Measurements from ENCODE around the gene NECTIN1.

DNA sequence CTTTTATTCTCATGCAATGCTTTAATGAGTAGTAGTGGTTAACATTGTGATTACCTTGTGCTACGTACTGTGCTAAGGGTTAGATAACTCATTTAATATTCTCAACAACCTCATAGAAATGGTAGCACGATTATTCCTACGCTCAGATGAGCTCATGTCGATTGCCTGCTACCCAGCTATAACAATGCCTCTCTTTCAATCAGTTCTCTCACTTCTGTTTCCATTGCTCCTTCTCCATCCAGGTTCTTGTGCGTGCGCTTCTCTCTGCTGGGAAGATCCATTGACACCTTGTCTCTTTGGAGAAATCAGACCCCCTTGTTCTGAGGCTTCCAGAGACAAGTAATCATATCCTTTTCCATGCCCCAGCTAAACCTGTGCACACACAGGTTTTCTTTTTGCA is 120.8 kb downstream of the NECTIN1 start:
- TF ChIP-seq EZH2phosphoT487 (IDR thresholded peaks at IDR 0.05; ENCODE audit: insufficient read depth, low read depth): no peak
- no peak for TF ChIP-seq EZH2 (IDR thresholded peaks at IDR 0.05; ENCODE audit: insufficient read depth, poor library complexity, severe bottlenecking)
